ENCODE measurements around the gene ENOPH1.
"Not testable (repeated sequence)": the region's sequence is repeated elsewhere in the genome, so short reads cannot be mapped to it uniquely, and the experiment has no call there.

The ENOPH1 gene

GRCh38 chr4:82428969-82429727 lies 1.2 kb upstream of the ENOPH1 start:
- peak; percentile 96 for DNase-seq

- DNase-seq = no peak
Measured at GRCh38 chr4:82429728-82430192, 630 bp upstream of the ENOPH1 start.

- peak; percentile 38 for DNase-seq
Measured at GRCh38 chr4:82430964-82431745, 765 bp downstream of the ENOPH1 start.

- DNase-seq = no peak
Measured at GRCh38 chr4:82431831-82432230, 1.4 kb downstream of the ENOPH1 start.

GRCh38 chr4:82432596-82432995 lies 2.2 kb downstream of the ENOPH1 start:
- no peak for DNase-seq

GRCh38 chr4:82433791-82434190 lies 3.4 kb downstream of the ENOPH1 start:
- DNase-seq = no peak

- DNase-seq = no peak
Measured at GRCh38 chr4:82434949-82435348, 4.6 kb downstream of the ENOPH1 start.

GRCh38 chr4:82436130-82436529 lies 5.7 kb downstream of the ENOPH1 start:
- no peak for DNase-seq

GRCh38 chr4:82436780-82437179 lies 6.4 kb downstream of the ENOPH1 start:
- no peak for DNase-seq

GRCh38 chr4:82437285-82438005 lies 7.1 kb downstream of the ENOPH1 start:
- DNase-seq = no peak

- no peak for DNase-seq
Measured at GRCh38 chr4:82439088-82439487, 8.7 kb downstream of the ENOPH1 start.

GRCh38 chr4:82447886-82448285 lies 17.5 kb downstream of the ENOPH1 start:
- DNase-seq = no peak

- no peak for DNase-seq
Measured at GRCh38 chr4:82450966-82451755, 20.8 kb downstream of the ENOPH1 start.

- no peak for DNase-seq
Measured at GRCh38 chr4:82452026-82452425, 21.6 kb downstream of the ENOPH1 start.

- no peak for DNase-seq
Measured at GRCh38 chr4:82457266-82457665, 26.9 kb downstream of the ENOPH1 start.

GRCh38 chr4:82458729-82459128 lies 28.3 kb downstream of the ENOPH1 start:
- no peak for DNase-seq

- DNase-seq = no peak
Measured at GRCh38 chr4:82461710-82462109, 31.3 kb downstream of the ENOPH1 start.

- DNase-seq = peak; percentile 93
Measured at GRCh38 chr4:82462415-82462831, 32.0 kb downstream of the ENOPH1 start.

GRCh38 chr4:82463221-82463620 lies 32.8 kb downstream of the ENOPH1 start:
- DNase-seq = no peak

GRCh38 chr4:82467471-82467870 lies 37.1 kb downstream of the ENOPH1 start:
- peak; percentile 25 for DNase-seq

- peak; percentile 17 for DNase-seq
Measured at GRCh38 chr4:82469791-82470345, 39.5 kb downstream of the ENOPH1 start.

- not testable (repeated sequence) for DNase-seq
Measured at GRCh38 chr4:82473080-82473479, 42.7 kb downstream of the ENOPH1 start.
